T-helper 22 cell (primary cell): ENCODE results near the gene GLRX3.

Experiments used
- DNase-seq: peaks from one replicate; pipeline ENCODE4 v3.0.0-alpha.2; 2020; ENCODE audit warnings: low read depth

GLRX3 gene

GRCh38 chr10:130137659-130138478 lies 1.7 kb downstream of the GLRX3 start:
- no peak for DNase-seq

GRCh38 chr10:130138479-130138866 lies 2.3 kb downstream of the GLRX3 start:
- no peak for DNase-seq

- DNase-seq, result no peak
These were observed 4.2 kb downstream of the GLRX3 start for GRCh38 chr10:130140425-130140824.

- DNase-seq, result no peak
These were observed 4.8 kb downstream of the GLRX3 start for GRCh38 chr10:130141038-130141437.

GRCh38 chr10:130141460-130141859 lies 5.3 kb downstream of the GLRX3 start:
- DNase-seq, result no peak

GRCh38 chr10:130141878-130142277 lies 5.7 kb downstream of the GLRX3 start:
- no peak for DNase-seq

GRCh38 chr10:130146042-130146441 lies 9.9 kb downstream of the GLRX3 start:
- no peak for DNase-seq

- no peak for DNase-seq
These were observed 23.1 kb downstream of the GLRX3 start for GRCh38 chr10:130159192-130159794.

GRCh38 chr10:130160775-130161174 lies 24.6 kb downstream of the GLRX3 start:
- no peak for DNase-seq

GRCh38 chr10:130161331-130161730 lies 25.1 kb downstream of the GLRX3 start:
- DNase-seq, result no peak

- DNase-seq, result no peak
These were observed 31.0 kb downstream of the GLRX3 start for GRCh38 chr10:130167193-130167592.

- no peak for DNase-seq
These were observed 31.5 kb downstream of the GLRX3 start for GRCh38 chr10:130167707-130168106.

GRCh38 chr10:130169136-130169859 lies 33.1 kb downstream of the GLRX3 start:
- DNase-seq, result no peak

- peak; percentile 25 for DNase-seq
These were observed 35.0 kb downstream of the GLRX3 start for GRCh38 chr10:130171196-130171595.

GRCh38 chr10:130174328-130174727 lies 38.1 kb downstream of the GLRX3 start:
- DNase-seq, result no peak

- DNase-seq, result no peak
These were observed 38.9 kb downstream of the GLRX3 start for GRCh38 chr10:130175074-130175473.

GRCh38 chr10:130177250-130177649 lies 41.1 kb downstream of the GLRX3 start:
- no peak for DNase-seq

- DNase-seq, result no peak
These were observed 43.4 kb downstream of the GLRX3 start for GRCh38 chr10:130179640-130180039.

- no peak for DNase-seq
These were observed 44.2 kb downstream of the GLRX3 start for GRCh38 chr10:130180416-130180815.

- no peak for DNase-seq
These were observed 45.7 kb downstream of the GLRX3 start for GRCh38 chr10:130181858-130182257.

GRCh38 chr10:130185591-130185990 lies 49.4 kb downstream of the GLRX3 start:
- no peak for DNase-seq

GRCh38 chr10:130188195-130189175 lies 52.3 kb downstream of the GLRX3 start:
- no peak for DNase-seq
